Right ventricle myocardium superior (tissue), 1 donor: ENCODE data around the gene KIFBP. TPM values are rescaled to one million over a fixed set of nuclear protein-coding genes. Genes with fewer than 3 reads are reported as not detected.
A peak's percentile ranks its signal among the peaks of the same experiment; 100 is the strongest.

Experiments
- ATAC-seq: fragments of 200-7000 bp; cut with Tn5 transposase; one replicate; pipeline ENCODE4 v1.9.1; 2020; ENCODE audit warnings: mild to moderate bottlenecking; ENCODE audit not compliant: poor library complexity
- DNase-seq: peaks from one replicate; pipeline ENCODE4 v3.0.0-alpha.2; 2020
- intact Hi-C: fragments of 100-400 bp; cut with DNase I; formaldehyde crosslinking; loops from one replicate; pipeline ENCODE4 v1.11.2; 2022
- total RNA-seq: library from RNA; stranded (reverse); fragmentation: NEBNext Ultra II Directional; extraction: Animal tissue kit (Norgen Biotek cat#: 25700); gene quantifications from one replicate; pipeline ENCODE4 v1.2.1, GENCODE V29; 2021
- donor health status: DM: no; HTN: yes; CAD: no; lungs with severe emphysema.

KIFBP gene
- total RNA-seq, 1 donor from 2014 or later, result 46.0 TPM

DNA sequence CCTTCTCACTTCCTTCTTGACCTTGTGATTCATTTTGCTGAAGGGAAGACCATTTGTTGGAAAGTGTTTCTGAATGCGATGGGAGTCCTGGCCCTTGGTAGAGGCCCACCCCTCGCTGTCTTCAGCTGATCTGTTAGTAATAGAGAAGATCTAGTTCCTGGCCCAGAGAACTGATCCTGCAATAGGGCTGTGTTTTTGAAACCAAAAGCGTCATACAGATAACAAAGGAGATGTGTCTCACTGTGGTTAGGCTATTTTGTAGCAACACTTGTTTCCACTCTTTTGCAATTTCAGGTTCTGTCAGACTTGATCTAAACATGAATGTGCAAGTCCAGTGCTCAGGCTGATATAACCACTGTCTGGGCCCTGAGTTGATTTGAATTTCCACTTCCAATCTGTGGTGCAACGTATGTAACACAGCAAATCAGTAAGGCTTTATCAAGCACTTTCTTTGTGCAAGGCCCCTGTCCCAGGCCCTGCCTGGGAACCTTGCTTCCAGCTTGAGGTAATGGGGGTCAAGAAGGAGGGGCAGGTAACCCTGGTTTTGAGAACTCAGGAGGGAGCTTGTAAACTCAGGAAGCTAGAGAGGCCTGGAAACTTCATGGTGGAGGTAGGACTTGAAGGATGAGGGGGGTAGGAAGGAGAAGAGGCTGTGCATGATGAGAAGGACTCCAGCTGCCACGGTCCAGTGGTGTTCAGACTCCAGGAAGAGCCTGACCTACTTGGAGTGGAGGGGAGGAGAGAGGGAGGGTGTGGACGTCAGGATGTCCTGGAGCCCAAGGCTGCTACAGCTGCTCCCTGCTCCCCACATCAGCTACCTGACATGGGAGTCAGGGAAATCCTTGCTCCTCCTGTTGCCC, 57.1 kb downstream of the KIFBP start:
- intact Hi-C loops, result no loop called here
- DNase-seq (no peak), ATAC-seq (no peak)

DNA sequence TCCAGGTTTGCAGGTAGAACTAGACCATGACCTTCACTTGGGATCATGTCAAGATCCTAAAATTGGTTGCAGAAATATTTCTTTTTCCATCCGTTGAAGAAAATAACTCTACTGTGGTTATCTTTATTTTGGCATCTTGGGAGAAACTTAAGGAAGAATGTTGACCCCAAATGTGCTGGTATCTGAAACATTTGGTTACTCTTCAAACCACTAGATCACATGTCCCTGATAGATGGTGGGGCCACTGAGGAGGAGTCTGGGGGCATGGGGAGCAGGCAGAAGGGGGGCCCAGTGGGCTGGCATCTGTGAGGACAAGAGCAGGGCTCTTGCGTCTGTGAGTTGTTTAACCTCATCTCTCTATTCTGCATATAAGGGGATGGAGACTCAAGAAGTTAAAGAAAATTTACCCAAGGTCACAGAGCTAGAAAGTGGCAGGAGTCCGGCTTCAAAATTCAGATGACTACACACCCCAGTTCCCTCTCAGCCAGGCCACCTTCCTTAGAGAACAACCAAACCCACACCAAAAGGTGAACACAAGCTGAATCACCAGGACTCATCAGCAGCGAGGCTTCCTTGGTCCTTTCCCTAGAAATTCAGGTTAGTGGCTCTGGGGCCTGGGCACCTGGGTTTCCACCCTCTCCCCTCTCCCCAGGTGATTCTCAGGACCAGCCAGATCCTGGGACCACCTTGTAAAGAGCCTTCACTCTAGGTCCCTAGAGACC, 58.7 kb downstream of the KIFBP start:
- no peak for ATAC-seq
- DNase-seq, result no peak
- intact Hi-C loops, result no loop called here

DNA sequence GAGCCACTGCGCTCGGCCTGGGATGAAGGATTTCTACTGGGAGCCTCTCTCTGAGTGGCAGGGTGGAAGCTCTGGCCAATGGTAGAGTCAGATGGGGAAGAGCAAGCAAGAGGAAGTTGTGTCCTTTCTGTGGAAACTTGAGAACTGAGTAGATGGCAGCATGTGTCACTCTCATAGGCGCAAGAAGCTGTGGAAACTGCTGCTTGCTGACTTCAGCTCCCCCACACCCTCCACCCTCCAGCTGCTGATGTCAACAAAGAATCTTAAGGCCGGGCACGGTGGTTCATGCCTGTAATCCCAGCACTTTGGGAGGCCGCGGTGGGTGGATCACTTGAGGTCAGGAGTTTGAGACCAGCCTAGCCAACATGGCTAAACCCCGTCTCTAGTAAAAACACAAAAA, 59.5 kb downstream of the KIFBP start:
- ATAC-seq, result peak; percentile 73
- intact Hi-C loops, result no loop called here
- peak; percentile 70 for DNase-seq

DNA sequence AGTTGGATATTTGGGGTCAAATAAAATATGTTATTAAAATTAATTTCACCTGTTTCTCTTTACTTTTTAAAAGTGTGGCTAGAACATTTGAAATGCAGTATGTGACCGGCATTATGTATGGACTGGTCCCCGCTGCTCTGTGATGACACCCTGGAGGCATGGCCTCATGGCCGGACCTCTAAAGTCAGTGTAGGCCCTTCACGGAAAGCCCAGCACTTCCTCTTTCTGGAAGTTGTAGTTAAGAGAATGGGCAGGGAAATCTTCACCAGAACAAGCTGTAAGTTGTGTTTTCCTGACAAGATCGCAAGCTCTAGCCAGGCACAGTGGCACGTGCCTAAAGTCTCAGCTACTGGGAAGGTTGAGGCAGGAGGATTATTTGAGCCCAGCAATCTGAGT, 61.0 kb downstream of the KIFBP start:
- DNase-seq, result peak; percentile 60
- peak; percentile 61 for ATAC-seq
- intact Hi-C loops, result no loop called here

DNA sequence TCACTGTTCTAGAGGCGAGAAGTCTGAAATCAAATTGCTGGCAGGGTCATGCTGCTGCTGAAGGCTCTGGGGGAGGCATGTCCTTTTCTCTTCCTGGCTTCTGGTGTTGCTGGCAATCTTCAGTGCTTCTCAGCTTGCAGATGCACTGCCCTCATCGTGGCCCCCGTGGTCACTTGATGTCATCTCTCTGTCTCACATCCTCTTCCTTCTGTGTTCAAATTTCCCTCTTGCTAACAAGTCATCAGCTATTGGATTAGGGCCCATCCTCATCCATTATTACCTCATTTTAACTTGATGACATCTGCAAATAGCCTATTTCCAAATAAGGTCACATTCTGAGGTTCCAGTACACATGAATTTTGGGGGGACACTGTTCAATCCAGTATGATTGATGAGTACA, 62.7 kb downstream of the KIFBP start:
- intact Hi-C loops, result no loop called here
- ATAC-seq (peak; percentile 42), DNase-seq (no peak)

DNA sequence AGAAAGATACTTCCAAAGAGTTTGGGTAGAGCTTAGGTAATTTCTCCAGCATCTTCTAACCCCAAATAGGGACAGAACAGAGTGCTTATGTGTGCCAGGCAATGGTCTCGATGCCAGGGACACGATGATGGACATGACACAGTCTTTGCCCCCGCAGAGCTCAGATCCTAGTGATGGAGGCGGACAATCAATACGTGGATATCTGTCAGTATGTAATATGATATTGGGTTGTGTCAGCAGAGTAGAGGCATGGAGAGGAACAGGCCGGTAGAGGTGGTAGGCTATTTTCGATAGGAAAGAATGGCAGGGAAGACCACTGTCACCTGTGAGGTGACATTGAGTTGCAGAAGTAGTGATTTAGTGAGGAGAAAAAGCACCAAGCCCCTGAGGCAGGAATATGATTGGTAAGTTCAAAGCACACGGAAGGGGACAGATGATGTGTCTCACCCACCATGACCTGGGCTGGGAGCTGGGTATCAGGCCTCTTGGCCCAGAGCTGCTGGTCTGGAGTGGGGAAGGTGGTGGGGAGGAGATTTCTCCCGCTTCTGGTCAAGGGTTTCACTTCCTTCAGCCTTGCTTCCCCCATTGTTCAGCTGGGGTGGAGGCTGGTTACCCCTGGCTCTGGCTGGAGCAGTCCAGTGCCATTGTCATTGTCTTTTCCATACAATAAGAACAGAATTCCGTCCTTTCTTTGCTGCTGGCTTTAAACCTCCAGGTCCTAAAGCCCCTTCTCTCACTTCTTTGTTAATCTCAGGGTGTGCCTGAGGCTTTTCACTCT, 63.3 kb downstream of the KIFBP start:
- DNase-seq (no peak), ATAC-seq (peak; percentile 52)
- intact Hi-C loops, result no loop called here

DNA sequence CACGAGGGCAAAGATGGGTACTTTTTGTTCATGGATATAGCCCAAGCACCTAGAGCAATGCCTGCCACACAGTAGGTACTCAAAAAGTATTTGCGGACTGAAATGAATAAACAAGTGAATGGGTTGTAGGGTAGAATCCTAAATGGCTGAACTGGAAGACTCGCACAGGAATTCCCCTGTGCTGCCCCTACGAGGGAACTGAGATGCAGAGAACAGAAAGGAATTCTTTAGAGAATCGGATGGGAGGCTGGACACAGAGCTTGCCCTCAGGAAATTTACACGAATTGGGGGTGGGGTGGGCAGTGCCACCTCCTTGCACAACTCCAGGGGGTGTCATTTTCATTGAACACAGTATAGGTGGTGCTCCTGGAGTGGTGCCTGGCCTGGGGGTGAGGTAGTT, 64.1 kb downstream of the KIFBP start:
- ATAC-seq (no peak), DNase-seq (no peak)
- intact Hi-C loops, result no loop called here

DNA sequence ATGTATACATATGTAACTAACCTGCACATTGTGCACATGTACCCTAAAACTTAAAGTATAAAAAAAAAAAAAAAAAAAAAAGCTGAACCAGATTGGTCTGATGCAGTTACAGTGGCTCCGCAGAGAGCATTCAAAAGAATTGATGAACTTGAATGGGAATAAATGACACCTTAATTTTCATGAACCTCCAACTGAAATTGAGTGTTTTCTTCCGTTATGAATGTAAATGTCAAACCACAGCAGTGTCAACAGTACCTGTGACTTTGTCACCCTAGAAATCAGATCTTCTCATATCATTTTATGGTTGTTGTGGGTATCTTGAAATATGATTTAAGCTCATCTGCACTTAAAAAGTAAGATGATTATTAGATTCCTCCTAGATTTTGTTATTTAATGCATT, 66.6 kb downstream of the KIFBP start:
- DNase-seq, result no peak
- no peak for ATAC-seq
- intact Hi-C loops, result no loop called here

DNA sequence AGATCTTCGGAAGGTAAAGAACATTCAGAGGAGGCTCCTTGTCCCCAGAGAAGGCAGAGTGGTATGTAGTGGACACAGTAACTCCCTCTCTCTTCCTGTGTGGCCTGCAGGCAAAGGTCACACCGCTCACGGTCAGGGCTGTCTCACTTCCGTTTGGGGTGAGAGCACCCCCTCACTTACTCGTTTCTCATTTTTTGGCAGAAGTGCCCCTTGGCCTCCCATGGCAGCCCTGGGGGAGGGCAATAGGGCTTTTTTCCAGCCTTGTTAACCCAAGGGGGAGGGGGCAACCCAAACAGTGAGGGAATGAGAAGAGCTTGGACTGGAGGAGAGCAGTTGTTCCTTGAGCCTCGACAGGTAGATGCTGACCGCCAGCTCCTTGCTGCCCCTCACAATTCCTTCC, 67.5 kb downstream of the KIFBP start:
- DNase-seq (peak; percentile 59), ATAC-seq (no peak)
- intact Hi-C loops, result no loop called here

DNA sequence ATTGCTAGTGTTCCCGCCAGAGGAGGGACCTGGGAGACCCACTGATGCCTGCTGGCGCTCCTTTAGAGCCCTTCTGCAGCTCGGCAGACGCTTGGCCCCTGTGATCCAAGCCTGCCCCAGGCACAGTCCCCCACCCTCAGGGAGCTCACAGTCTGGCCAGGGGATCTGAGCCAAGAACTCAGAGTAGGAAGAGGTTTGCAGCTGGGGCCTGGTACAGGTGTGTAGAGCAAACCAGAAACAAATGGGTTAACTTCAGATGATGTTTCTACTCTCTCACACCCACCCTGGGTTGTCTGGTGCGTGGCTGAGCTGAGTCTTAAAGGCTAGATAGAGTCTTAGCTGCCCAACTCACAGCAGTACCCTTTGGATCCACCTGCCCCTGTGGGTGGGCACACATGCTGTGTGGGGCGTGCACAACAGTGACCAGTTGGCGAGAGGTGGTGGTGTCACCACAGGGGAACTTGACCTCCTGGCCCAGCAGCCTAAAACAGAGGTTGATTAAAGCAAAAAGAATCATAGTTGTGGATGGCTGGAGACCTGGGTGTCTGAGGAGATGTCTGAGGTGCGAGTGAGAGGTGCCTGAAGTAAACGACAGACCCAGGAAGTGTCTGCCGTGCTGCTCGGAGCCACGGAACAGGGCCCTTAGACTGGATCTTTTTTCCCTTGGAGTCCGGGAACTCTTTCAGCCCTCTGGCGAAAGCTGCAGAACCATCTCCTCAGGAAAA, 68.1 kb downstream of the KIFBP start:
- ATAC-seq, result no peak
- intact Hi-C loops, result no loop called here
- DNase-seq, result no peak

DNA sequence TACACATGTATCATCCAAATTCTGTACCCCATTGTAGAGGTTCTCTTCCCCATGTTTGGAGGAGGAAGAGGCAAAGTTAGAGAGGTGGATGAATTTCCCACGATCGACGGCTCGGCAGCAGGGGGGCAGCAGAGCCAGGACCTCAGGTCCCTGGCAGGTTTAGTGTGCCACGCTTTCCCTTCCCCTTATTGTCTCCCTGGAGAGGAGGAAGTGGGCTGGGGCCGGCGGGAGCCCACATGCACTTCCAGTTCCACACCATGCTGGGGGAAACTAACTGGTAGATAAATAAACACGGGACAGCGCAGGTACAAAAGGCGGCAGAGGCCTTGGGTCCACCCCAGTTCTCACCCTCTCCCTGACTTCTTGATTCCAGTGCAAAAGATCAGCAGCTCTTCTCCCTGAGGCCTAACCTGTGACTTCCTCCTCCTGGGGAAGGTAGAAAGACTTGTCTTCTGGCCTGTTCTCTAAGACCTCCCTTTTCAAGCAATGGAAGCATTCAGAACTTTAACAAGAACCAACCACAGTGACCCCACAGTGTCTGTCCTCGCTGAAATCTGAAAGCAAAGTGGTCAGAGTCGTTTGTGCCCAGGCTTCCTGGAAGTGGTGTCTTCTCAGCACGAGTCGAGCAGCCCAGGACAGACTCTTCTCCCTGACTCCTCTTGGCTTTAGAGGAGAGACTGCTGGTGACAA, 68.8 kb downstream of the KIFBP start:
- no peak for ATAC-seq
- peak; percentile 73 for DNase-seq
- intact Hi-C loops, result no loop called here

DNA sequence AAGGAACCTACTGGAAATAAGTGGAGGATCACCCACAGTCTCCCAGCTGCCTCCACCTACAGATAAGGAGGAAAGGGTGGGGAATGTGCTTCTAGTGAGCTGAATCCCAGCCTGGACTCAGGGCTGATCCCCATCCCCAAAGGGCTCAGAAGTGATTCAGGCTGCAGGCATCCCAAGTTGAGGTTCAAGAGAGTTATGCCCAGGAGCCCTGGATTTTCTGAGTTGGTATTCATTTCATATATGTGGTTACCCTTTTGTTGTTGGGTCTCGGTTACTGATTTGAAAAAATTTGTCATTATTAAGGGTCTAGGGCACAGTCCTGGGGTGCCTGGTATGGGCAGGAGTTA, 69.3 kb downstream of the KIFBP start:
- ATAC-seq (no peak), DNase-seq (no peak)
- intact Hi-C loops, result no loop called here

DNA sequence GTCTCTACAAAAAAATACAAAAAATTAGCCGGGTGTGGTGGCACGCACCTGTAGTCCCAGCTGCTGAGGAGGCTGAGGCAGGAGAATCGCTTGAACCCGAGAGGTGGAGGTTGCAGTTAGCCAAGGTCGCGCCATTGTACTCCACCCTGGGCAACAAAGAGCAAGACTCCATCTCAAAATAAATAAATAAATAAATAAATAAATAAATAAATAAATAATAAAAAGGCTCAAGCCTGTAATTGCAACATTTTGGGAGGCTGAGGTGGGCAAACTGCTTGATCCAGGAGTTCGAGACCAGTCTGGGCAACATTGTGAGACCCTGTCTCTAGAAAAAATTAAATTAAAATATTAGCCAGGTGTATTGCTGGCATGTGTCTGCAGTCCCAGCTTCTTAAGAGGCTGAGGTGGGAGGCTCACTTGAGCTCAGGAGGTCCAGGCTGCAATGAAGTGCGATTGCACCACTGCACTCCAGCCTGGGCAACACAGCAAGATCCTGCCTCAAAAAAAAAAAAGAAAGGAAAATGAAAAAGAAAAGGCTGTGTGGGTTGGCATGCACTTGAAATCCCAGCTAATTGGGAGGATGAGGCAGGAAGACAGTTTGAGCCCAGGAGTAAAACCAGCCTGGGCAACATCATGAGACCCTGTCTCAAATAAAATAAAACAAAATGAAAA, 71.7 kb downstream of the KIFBP start:
- no peak for ATAC-seq
- intact Hi-C loops, result no loop called here

DNA sequence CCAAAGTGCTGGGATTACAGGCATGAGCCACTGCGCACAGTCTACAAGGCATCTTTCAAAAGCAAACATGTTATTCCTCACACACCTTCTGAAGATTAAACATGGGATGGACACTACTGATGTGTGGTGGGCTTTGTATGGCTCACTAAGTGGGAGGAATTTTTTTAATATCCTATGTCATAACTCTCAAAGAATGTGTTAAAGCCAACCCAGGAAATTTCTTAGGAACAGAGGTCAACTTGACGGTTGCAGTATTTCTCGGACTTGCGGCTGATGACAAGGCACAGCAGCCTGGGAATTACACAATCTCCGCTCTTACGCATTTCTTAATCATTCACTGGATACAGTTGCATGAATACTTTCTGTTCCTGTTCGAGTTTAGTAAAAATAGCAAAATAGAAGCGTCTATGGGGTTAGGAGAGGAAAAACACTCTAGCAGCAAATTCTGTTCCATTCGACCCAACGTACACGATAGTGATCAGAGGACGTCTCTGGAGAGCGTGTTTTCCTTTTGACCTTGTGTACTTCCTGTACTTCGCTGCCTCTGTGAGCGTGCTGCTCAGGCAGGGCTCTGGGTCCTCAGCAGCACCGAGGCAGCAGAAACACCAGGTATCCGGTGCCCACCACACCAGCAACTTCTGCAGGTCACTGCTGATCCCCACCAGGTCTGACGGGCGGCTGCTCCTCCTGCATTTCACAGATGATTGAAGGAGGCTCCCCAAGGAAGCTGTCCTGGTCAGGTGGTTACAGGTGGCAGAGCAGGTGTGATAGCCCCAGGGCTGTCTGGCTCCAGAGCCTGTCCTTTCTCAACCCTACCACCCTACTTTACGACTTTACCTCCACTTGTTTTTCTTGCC, 72.9 kb downstream of the KIFBP start:
- DNase-seq (peak; percentile 73), ATAC-seq (peak; percentile 89)
- intact Hi-C loops, result no loop called here

More for the DNA sequence above, 71.7 kb downstream of the KIFBP start:
- DNase-seq, result no peak

DNA sequence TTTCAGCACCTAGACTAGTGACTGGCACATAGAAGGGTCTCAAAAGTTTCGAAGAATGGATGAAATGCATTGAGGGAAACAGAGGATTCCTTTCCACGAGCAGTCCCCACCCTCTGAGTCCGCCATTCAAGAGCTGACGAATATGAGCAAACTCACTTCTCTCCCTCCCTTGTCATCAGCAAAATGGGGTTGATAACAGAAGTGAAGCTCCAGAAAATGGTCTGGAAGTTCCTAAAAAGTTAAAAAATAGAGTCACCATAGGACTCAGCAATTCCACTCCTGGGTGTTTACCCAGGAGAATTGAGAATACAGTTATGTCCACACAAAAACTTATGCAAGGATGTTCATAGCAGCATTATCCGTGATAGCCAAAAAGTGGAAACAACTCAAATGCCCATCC, 74.3 kb downstream of the KIFBP start:
- DNase-seq (no peak), ATAC-seq (no peak)
- intact Hi-C loops, result no loop called here

DNA sequence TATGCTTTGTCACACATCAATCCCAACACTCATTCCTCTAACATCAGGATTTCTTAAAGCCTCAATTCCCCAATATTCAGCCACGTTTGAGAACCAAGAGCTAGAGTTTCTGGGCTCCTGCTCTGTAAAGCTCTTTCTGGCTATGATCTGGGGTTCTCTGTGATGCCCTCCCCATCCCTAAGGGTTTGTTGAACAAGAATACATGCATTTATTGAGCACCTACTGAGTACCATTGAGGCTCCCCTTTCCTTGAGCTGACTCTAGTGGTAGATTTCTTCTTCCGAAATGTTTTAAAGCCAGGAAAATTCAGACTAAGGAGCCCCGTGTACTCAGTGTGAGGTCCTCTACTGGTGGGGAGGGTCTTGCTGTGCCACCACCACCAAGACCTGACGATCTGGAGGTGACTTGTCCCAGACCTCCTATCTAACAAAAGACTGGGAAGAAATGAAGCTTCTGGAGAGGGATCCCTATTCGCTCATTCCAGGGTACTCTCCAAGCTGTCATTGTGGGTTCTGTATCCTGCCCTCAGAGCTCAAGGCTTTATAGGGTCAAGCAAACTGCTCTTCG, 76.2 kb downstream of the KIFBP start:
- intact Hi-C loops, result no loop called here
- ATAC-seq, result no peak
- no peak for DNase-seq
